ENCODE measurements around the gene TSKU.

DNA sequence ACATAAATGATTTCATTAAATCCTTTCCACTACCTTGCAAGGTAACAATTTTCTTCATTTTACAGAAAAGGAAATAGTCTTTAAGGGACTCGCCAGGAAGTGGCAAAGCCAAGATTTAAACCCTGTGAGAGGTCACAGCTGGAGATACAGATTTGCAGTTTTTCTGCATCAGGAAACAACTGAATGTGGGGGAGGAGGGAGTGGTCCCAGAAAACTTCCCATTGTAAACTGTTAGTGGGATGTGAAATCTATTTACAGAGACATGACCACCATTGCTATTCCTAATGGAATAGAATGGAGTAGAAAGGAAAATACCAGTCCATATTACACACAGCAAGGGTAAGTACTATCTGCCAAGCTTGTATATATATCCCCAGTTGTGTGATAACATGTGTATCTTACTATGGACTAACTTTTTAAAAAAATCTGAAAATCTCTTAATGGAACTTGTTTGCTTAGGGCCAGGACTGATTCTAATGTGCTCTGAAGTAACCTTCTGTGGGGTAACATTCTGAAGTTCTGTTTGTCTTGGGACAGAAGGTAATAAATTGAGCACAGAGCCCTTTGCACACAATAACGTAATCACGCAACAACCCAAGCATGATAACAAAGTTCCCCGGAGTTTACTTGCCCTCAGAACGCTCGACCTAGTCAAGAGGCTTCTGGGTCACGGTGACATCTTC, 10.9 kb upstream of the TSKU start:
- TF ChIP-seq, protein P1, sequence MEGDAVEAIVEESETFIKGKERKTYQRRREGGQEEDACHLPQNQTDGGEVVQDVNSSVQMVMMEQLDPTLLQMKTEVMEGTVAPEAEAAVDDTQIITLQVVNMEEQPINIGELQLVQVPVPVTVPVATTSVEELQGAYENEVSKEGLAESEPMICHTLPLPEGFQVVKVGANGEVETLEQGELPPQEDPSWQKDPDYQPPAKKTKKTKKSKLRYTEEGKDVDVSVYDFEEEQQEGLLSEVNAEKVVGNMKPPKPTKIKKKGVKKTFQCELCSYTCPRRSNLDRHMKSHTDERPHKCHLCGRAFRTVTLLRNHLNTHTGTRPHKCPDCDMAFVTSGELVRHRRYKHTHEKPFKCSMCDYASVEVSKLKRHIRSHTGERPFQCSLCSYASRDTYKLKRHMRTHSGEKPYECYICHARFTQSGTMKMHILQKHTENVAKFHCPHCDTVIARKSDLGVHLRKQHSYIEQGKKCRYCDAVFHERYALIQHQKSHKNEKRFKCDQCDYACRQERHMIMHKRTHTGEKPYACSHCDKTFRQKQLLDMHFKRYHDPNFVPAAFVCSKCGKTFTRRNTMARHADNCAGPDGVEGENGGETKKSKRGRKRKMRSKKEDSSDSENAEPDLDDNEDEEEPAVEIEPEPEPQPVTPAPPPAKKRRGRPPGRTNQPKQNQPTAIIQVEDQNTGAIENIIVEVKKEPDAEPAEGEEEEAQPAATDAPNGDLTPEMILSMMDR (conservative IDR thresholded peaks at IDR 0.05): no peak
- TF ChIP-seq EZH2 (IDR thresholded peaks at IDR 0.05; ENCODE audit: low read depth): no peak
